HEK293T (cell line): ENCODE results near the gene EPHA2.

Experiments
- ARNT ChIP-seq: fragments of 450-650 bp; IDR thresholded peaks from 2 replicates; pipeline ENCODE4 v1.6.1; 2017; ENCODE audit warnings: mild to moderate bottlenecking
- CTBP1 ChIP-seq: fragments of 450-650 bp; IDR thresholded peaks from 2 replicates; pipeline ENCODE4 v1.6.1; 2016; ENCODE audit warnings: borderline replicate concordance
- FOXA1 ChIP-seq: fragments of 450-650 bp; IDR thresholded peaks from 2 replicates; pipeline ENCODE4 v1.6.1; 2016; ENCODE audit warnings: mild to moderate bottlenecking
- SP1 ChIP-seq: fragments of 450-650 bp; IDR thresholded peaks from 2 replicates; pipeline ENCODE4 v1.6.1; 2017
- SUZ12 ChIP-seq: fragments of 450-650 bp; IDR thresholded peaks from 2 replicates; pipeline ENCODE4 v1.6.1; 2016; ENCODE audit warnings: mild to moderate bottlenecking
- TARDBP ChIP-seq: fragments of 450-650 bp; IDR thresholded peaks from 2 replicates; pipeline ENCODE4 v1.6.1; 2016

- no peak for TF ChIP-seq SP1
- TF ChIP-seq SUZ12, result no peak
- no peak for TF ChIP-seq FOXA1
- no peak for TF ChIP-seq CTBP1
- TF ChIP-seq ARNT, result no peak
- no peak for TF ChIP-seq TARDBP
These were observed 42.7 kb upstream of the EPHA2 start for GRCh38 chr1:16198444-16199156.
